Brain microvascular endothelial cell (primary cell): ENCODE results near the gene FOXL2NB.

Experiments
- DNase-seq: peaks from one replicate; pipeline ENCODE4 v3.0.0-alpha.2; 2020
- H3K27ac ChIP-seq: fragments of 250-450 bp; sonication (Bioruptor Pico); 2 replicates; pipeline ENCODE4 v1.5.1; 2020; ENCODE audit warnings: mild to moderate bottlenecking, moderate library complexity
- H3K27me3 ChIP-seq: fragments of 250-450 bp; sonication (Bioruptor Pico); replicated peaks from 2 replicates; pipeline ENCODE4 v1.5.1; 2020; ENCODE audit warnings: mild to moderate bottlenecking
- H3K36me3 ChIP-seq: fragments of 250-450 bp; sonication (Bioruptor Pico); replicated peaks from 2 replicates; pipeline ENCODE4 v1.5.1; 2020; ENCODE audit warnings: mild to moderate bottlenecking
- H3K4me3 ChIP-seq: 2 replicates; pipeline ENCODE4 v1.5.1; 2011; ENCODE audit warnings: low read depth, mild to moderate bottlenecking, control low read depth, low read length, moderate library complexity
- in situ Hi-C: cut with HindIII; loops from 2 replicates; pipeline ENCODE4 v1.10.0; 2017; ENCODE audit warnings: low sequenced_read_pairs, low pct_ligation_motif_present
- TF ChIP-seq, protein P1 (sequence below): IDR thresholded peaks from 2 replicates; pipeline ENCODE4 v1.5.1; 2011; ENCODE audit warnings: low read depth, mild to moderate bottlenecking, moderate library complexity, low read length, control low read depth, inconsistent platforms; ENCODE audit errors: missing control alignments

FOXL2NB gene

GRCh38 chr3:138984816-138985215, 37.8 kb downstream of the FOXL2NB start:
- Histone ChIP-seq H3K36me3 (no peaks in the 10 kb centered on the region), H3K4me3 (no peak overlapping the region), H3K27me3 (no peaks in the 10 kb centered on the region), H3K27ac (no peak overlapping the region)
- in situ Hi-C loops: no loop called here
- DNase-seq: no peak
- TF ChIP-seq, protein P1, sequence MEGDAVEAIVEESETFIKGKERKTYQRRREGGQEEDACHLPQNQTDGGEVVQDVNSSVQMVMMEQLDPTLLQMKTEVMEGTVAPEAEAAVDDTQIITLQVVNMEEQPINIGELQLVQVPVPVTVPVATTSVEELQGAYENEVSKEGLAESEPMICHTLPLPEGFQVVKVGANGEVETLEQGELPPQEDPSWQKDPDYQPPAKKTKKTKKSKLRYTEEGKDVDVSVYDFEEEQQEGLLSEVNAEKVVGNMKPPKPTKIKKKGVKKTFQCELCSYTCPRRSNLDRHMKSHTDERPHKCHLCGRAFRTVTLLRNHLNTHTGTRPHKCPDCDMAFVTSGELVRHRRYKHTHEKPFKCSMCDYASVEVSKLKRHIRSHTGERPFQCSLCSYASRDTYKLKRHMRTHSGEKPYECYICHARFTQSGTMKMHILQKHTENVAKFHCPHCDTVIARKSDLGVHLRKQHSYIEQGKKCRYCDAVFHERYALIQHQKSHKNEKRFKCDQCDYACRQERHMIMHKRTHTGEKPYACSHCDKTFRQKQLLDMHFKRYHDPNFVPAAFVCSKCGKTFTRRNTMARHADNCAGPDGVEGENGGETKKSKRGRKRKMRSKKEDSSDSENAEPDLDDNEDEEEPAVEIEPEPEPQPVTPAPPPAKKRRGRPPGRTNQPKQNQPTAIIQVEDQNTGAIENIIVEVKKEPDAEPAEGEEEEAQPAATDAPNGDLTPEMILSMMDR: no peak

- in situ Hi-C loops: no loop called here
Measured at GRCh38 chr3:138985932-138986331, 38.9 kb downstream of the FOXL2NB start.

DNA sequence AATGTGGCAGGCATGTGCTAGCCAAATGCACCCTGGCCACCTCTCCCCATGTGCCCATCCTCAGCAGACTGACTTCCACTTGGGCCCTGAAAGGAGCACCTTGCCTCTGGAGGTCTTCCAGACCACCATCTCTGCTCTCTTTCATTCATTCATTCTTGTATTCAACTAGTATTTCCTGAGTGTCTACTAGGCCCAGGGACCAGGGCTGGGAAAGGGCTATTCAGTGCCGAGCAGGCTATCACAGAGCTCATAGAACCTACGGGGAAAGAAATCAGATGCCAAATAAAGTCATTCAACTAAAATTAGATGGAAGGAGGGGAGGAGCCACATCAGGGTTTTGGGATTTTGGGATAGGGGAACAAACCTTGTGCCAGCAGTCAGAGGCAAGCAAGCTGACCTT, 40.2 kb downstream of the FOXL2NB start:
- H3K27ac ChIP-seq: no peak overlapping the region
- no peaks in the 10 kb centered on the region for H3K27me3 ChIP-seq
- no peak overlapping the region for H3K4me3 ChIP-seq
- in situ Hi-C loops: no loop called here
- H3K36me3 ChIP-seq: no peaks in the 10 kb centered on the region
- TF ChIP-seq, protein P1: no peak
- DNase-seq: no peak

More at GRCh38 chr3:138985932-138986331, 38.9 kb downstream of the FOXL2NB start:
- Histone ChIP-seq H3K27ac (no peak overlapping the region), H3K27me3 (no peaks in the 10 kb centered on the region), H3K4me3 (no peak overlapping the region), H3K36me3 (no peaks in the 10 kb centered on the region)
- no peak for DNase-seq
- TF ChIP-seq, protein P1: no peak

GRCh38 chr3:138995706-138996105, 48.7 kb downstream of the FOXL2NB start:
- no peaks in the 10 kb centered on the region for H3K36me3 ChIP-seq
- no peaks in the 10 kb centered on the region for H3K27me3 ChIP-seq
- H3K4me3 ChIP-seq: no peak overlapping the region
- TF ChIP-seq, protein P1: no peak
- no peak for DNase-seq
- H3K27ac ChIP-seq: no peak overlapping the region
- in situ Hi-C loops: no loop called here
